Muscle layer of colon (tissue), 2 donors: ENCODE results near the gene VEZT.

ENCODE experiments used
- H3K27ac ChIP-seq: one replicate; pipeline ENCODE4 v1.7.0; 2013; ENCODE audit warnings: low read depth, mild to moderate bottlenecking, low read length, moderate library complexity
- H3K27me3 ChIP-seq, 2 donors: one replicate each; pipeline ENCODE4 v1.7.0; 2013; ENCODE audit warnings: low read length in 2 of 2, mild to moderate bottlenecking in 2 of 2; ENCODE audit not compliant: insufficient read depth in 2 of 2, control insufficient read depth in 1 of 2
- H3K36me3 ChIP-seq: one replicate; pipeline ENCODE4 v1.7.0; 2013; ENCODE audit warnings: mild to moderate bottlenecking, low read length; ENCODE audit not compliant: insufficient read depth
- H3K4me1 ChIP-seq: one replicate; pipeline ENCODE4 v1.7.0; 2013; ENCODE audit warnings: mild to moderate bottlenecking, low read length; ENCODE audit not compliant: insufficient read depth
- H3K4me3 ChIP-seq, 2 donors: one replicate each; pipeline ENCODE4 v1.7.0; 2013; ENCODE audit warnings: low read length in 2 of 2, low read depth in 1 of 2, mild to moderate bottlenecking in 1 of 2, moderate library complexity in 1 of 2
- H3K9ac ChIP-seq: one replicate; pipeline ENCODE4 v1.7.0; 2013; ENCODE audit warnings: low read length
- H3K9me3 ChIP-seq: one replicate; pipeline ENCODE4 v1.7.0; 2013; ENCODE audit warnings: mild to moderate bottlenecking, low read length
- donor health status: abdominal sarcoma.
- donor health status: Adenocarcinoma of cecum.

The VEZT gene

GRCh38 chr12:95213928-95214327, 3.7 kb upstream of the VEZT start:
- Histone ChIP-seq H3K27me3 (no peaks in the 10 kb centered on the region), H3K9me3 (no peaks in the 10 kb centered on the region), H3K9ac (no peak overlapping the region), H3K36me3 (peaks cover under 1% of the 10 kb centered on the region), H3K27ac (peak overlapping the region; percentile 35), H3K4me3 (no peak overlapping the region), H3K4me1 (peaks cover 21% of the 10 kb centered on the region)

DNA sequence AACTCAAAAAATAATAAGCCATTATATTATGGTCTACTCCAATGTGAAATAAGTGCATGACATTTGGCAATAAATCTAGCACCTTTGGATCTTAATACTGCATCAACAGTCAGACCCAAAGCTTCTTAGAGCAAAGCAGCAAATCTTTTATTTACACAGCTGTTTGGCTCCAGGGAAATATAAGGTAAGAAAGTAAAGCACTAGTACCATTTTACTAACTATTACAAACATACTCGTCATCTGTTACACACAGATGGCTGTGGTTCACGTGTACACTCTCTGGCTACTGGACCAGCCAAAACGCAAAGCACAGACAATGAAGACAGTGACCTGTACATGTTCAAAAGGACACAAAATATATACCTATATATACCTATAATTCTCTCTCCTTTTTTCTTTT, 3.1 kb upstream of the VEZT start:
- peaks cover 26% of the 10 kb centered on the region for H3K4me1 ChIP-seq
- H3K27ac ChIP-seq, result no peak overlapping the region
- no peak overlapping the region for H3K9ac ChIP-seq
- H3K27me3 ChIP-seq, result no peaks in the 10 kb centered on the region
- no peaks in the 10 kb centered on the region for H3K9me3 ChIP-seq
- no peaks in the 10 kb centered on the region for H3K36me3 ChIP-seq
- H3K4me3 ChIP-seq, result no peak overlapping the region

DNA sequence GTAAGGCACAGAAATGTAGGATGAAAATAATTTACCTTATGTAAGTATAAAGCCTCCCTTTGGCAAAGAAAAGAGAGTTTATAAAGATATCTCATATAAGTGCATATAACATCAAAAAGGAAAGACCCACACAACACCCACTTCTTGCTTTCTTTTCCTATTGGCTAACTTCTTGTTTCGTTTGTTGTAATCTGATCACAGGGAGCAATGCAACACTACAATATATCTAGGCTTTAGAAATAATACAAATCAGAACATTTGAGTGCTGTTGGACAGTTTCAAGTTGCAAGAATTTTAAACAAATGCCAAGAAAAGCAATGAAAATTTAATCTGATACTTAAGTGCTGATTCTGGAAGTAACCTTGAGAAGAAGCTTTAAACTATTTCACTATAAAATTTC, 1.7 kb upstream of the VEZT start:
- Histone ChIP-seq H3K36me3 (no peaks in the 10 kb centered on the region), H3K9ac (peak overlapping the region; percentile 93), H3K4me1 (peaks cover 35% of the 10 kb centered on the region), H3K4me3 (peak overlapping the region in 1 of 2 donors; percentile 97), H3K9me3 (no peaks in the 10 kb centered on the region), H3K27ac (peak overlapping the region; percentile 96), H3K27me3 (no peaks in the 10 kb centered on the region)

GRCh38 chr12:95216711-95217376, 763 bp upstream of the VEZT start:
- Histone ChIP-seq H3K27ac (peak overlapping the region; percentile 96), H3K36me3 (no peaks in the 10 kb centered on the region), H3K4me3 (peak overlapping the region; percentile 97), H3K9me3 (no peaks in the 10 kb centered on the region), H3K9ac (peak overlapping the region; percentile 93), H3K4me1 (peaks cover 36% of the 10 kb centered on the region), H3K27me3 (no peaks in the 10 kb centered on the region)

DNA sequence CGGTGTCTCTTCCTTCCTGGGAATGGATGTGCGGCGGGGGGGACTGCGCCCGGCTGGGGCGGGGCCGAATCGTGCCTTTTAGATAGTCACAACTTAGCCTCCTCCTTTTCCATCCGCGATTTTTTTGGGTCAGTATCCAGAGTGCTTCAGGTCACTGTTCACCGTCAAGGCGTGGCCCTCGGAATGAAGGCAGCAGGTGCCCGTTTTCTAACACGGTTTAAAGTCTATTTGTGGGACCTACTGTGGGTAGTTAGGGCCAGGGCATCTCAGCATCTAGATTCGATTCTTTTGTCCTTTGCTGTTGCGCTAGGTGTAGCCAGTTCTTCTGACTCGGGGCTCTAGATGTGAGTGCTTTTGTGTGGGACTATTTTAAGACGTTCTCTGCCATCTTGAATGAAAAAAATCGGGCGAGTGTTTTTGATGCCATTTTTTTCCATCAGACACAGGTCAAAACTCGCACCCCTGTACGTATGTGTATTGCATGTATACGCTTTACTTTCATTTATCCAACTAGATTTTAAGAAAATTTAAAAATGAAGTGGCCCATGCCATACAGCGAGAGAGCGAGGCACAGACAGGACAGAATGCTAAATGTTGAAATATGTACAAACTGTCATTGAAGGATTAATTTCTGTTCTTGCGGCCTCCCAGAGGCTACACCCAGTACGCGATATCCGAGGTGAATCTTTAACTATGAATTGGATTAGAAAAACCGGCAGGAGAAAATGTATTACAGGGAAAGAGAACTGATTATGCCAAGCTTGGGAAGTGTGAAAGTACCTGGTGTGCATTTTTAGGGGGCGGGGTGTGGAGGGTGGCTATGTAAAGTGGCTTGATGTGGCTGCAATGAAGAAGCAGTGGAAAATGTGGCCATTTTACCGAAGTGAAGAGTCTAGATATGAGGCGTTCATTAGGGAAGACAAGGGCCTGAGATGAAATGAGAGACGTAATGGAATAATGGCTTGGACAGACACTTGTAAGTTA, 835 bp downstream of the VEZT start:
- Histone ChIP-seq H3K36me3 (no peaks in the 10 kb centered on the region), H3K9me3 (no peaks in the 10 kb centered on the region), H3K4me3 (peak overlapping the region; percentile 97), H3K4me1 (peaks cover 38% of the 10 kb centered on the region), H3K9ac (peak overlapping the region; percentile 96), H3K27ac (peak overlapping the region; percentile 96), H3K27me3 (no peaks in the 10 kb centered on the region)

GRCh38 chr12:95220190-95220589, 2.6 kb downstream of the VEZT start:
- Histone ChIP-seq H3K9me3 (no peaks in the 10 kb centered on the region), H3K36me3 (no peaks in the 10 kb centered on the region), H3K4me1 (peaks cover 32% of the 10 kb centered on the region), H3K27me3 (no peaks in the 10 kb centered on the region), H3K4me3 (no peak overlapping the region), H3K27ac (no peak overlapping the region), H3K9ac (peak overlapping the region; percentile 17)

DNA sequence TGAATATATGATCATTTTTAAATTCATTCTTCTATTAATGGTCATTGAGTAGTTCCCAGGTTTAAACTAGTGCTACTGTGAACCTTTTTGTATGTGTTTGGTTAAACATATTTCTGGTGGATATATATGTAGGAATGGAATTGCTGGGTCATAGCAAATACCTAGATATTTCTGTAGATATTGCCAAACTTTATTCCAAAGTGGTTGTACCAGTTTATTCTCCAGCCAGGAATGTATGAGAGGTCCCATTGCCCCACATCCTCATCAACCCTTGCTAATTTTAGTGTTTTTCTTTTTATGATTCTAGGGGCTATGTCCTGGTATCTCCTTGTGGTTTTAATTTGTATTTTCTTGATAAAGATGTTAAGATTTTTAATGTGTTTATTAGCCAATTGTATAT, 3.1 kb downstream of the VEZT start:
- Histone ChIP-seq H3K4me1 (peaks cover 27% of the 10 kb centered on the region), H3K27ac (no peak overlapping the region), H3K9ac (no peak overlapping the region), H3K27me3 (no peaks in the 10 kb centered on the region), H3K9me3 (no peaks in the 10 kb centered on the region), H3K4me3 (no peak overlapping the region), H3K36me3 (no peaks in the 10 kb centered on the region)

- Histone ChIP-seq H3K27ac (no peak overlapping the region), H3K4me3 (no peak overlapping the region), H3K36me3 (no peaks in the 10 kb centered on the region), H3K4me1 (peaks cover 33% of the 10 kb centered on the region), H3K27me3 (no peaks in the 10 kb centered on the region), H3K9me3 (no peaks in the 10 kb centered on the region), H3K9ac (no peak overlapping the region)
Measured at GRCh38 chr12:95224202-95225170, 6.9 kb downstream of the VEZT start.

- peaks cover 29% of the 10 kb centered on the region for H3K4me1 ChIP-seq
Measured at GRCh38 chr12:95225645-95226212, 8.1 kb downstream of the VEZT start.

GRCh38 chr12:95227818-95228356, 10.3 kb downstream of the VEZT start:
- Histone ChIP-seq H3K9ac (no peak overlapping the region), H3K27me3 (no peaks in the 10 kb centered on the region), H3K27ac (no peak overlapping the region), H3K9me3 (no peaks in the 10 kb centered on the region), H3K4me3 (no peak overlapping the region), H3K4me1 (peaks cover 33% of the 10 kb centered on the region), H3K36me3 (no peaks in the 10 kb centered on the region)

More at GRCh38 chr12:95225645-95226212, 8.1 kb downstream of the VEZT start:
- no peak overlapping the region for H3K9ac ChIP-seq
- no peaks in the 10 kb centered on the region for H3K36me3 ChIP-seq
- H3K9me3 ChIP-seq, result no peaks in the 10 kb centered on the region
- no peaks in the 10 kb centered on the region for H3K27me3 ChIP-seq
- H3K4me3 ChIP-seq, result no peak overlapping the region
- H3K27ac ChIP-seq, result no peak overlapping the region
